ENCODE measurements around the gene NDUFAF2.
"Not testable (repeated sequence)": the region's sequence is repeated elsewhere in the genome, so short reads cannot be mapped to it uniquely, and the experiment has no call there.

The NDUFAF2 gene

GRCh38 chr5:61030163-61030482 lies 85.1 kb downstream of the NDUFAF2 start:
- no peak for DNase-seq (ENCODE audit: extremely low read depth, insufficient read length)
- TF ChIP-seq CTCF (IDR thresholded peaks at IDR 0.05; ENCODE audit: insufficient read depth, low read length, poor library complexity, severe bottlenecking) = no peak
- Histone ChIP-seq H3K36me3 (ENCODE audit: control insufficient read depth, insufficient read depth, low read length) (no peaks in the 10 kb centered on the region), H3K27me3 (replicated peaks; ENCODE audit: control insufficient read depth, insufficient read depth, low read length) (no peaks in the 10 kb centered on the region), H3K4me3 (replicated peaks; ENCODE audit: low read depth, low read length) (no peak overlapping the region)

GRCh38 chr5:61031301-61031700 lies 86.3 kb downstream of the NDUFAF2 start:
- not testable (repeated sequence) for H3K36me3 ChIP-seq (ENCODE audit: control insufficient read depth, insufficient read depth, low read length); H3K4me3 ChIP-seq (replicated peaks; ENCODE audit: low read depth, low read length); H3K27me3 ChIP-seq (replicated peaks; ENCODE audit: control insufficient read depth, insufficient read depth, low read length); DNase-seq (ENCODE audit: extremely low read depth, insufficient read length)

GRCh38 chr5:61044545-61044944 lies 99.5 kb downstream of the NDUFAF2 start:
- Histone ChIP-seq H3K27me3 (replicated peaks; ENCODE audit: control insufficient read depth, insufficient read depth, low read length) (no peaks in the 10 kb centered on the region), H3K4me3 (replicated peaks; ENCODE audit: low read depth, low read length) (no peak overlapping the region), H3K36me3 (ENCODE audit: control insufficient read depth, insufficient read depth, low read length) (no peaks in the 10 kb centered on the region)
- no peak for TF ChIP-seq CTCF (IDR thresholded peaks at IDR 0.05; ENCODE audit: insufficient read depth, low read length, poor library complexity, severe bottlenecking)
- DNase-seq (ENCODE audit: extremely low read depth, insufficient read length) = no peak

GRCh38 chr5:61047346-61047745 lies 102.3 kb downstream of the NDUFAF2 start:
- Histone ChIP-seq H3K4me3 (replicated peaks; ENCODE audit: low read depth, low read length) (no peak overlapping the region), H3K36me3 (ENCODE audit: control insufficient read depth, insufficient read depth, low read length) (no peaks in the 10 kb centered on the region), H3K27me3 (replicated peaks; ENCODE audit: control insufficient read depth, insufficient read depth, low read length) (no peaks in the 10 kb centered on the region)
- no peak for DNase-seq (ENCODE audit: extremely low read depth, insufficient read length)
- TF ChIP-seq CTCF (IDR thresholded peaks at IDR 0.05; ENCODE audit: insufficient read depth, low read length, poor library complexity, severe bottlenecking) = no peak

- Histone ChIP-seq H3K36me3 (ENCODE audit: control insufficient read depth, insufficient read depth, low read length) (no peaks in the 10 kb centered on the region), H3K27me3 (replicated peaks; ENCODE audit: control insufficient read depth, insufficient read depth, low read length) (no peaks in the 10 kb centered on the region), H3K4me3 (replicated peaks; ENCODE audit: low read depth, low read length) (no peak overlapping the region)
- TF ChIP-seq CTCF (IDR thresholded peaks at IDR 0.05; ENCODE audit: insufficient read depth, low read length, poor library complexity, severe bottlenecking) = no peak
- DNase-seq (ENCODE audit: extremely low read depth, insufficient read length) = no peak
Observed at GRCh38 chr5:61048534-61048933, 103.5 kb downstream of the NDUFAF2 start.

GRCh38 chr5:61050292-61050691 lies 105.3 kb downstream of the NDUFAF2 start:
- Histone ChIP-seq H3K36me3 (ENCODE audit: control insufficient read depth, insufficient read depth, low read length) (no peaks in the 10 kb centered on the region), H3K27me3 (replicated peaks; ENCODE audit: control insufficient read depth, insufficient read depth, low read length) (no peaks in the 10 kb centered on the region), H3K4me3 (replicated peaks; ENCODE audit: low read depth, low read length) (no peak overlapping the region)
- no peak for DNase-seq (ENCODE audit: extremely low read depth, insufficient read length)
- no peak for TF ChIP-seq CTCF (IDR thresholded peaks at IDR 0.05; ENCODE audit: insufficient read depth, low read length, poor library complexity, severe bottlenecking)
